Measurements from ENCODE around the gene ANP32E. TPM values are rescaled to one million over a fixed set of nuclear protein-coding genes. Genes with fewer than 3 reads are reported as not detected.

The ANP32E gene
- total and polyA plus RNA-seq, 2 experiments from 2014 or later, result 20.0 to 26.1 TPM

DNA sequence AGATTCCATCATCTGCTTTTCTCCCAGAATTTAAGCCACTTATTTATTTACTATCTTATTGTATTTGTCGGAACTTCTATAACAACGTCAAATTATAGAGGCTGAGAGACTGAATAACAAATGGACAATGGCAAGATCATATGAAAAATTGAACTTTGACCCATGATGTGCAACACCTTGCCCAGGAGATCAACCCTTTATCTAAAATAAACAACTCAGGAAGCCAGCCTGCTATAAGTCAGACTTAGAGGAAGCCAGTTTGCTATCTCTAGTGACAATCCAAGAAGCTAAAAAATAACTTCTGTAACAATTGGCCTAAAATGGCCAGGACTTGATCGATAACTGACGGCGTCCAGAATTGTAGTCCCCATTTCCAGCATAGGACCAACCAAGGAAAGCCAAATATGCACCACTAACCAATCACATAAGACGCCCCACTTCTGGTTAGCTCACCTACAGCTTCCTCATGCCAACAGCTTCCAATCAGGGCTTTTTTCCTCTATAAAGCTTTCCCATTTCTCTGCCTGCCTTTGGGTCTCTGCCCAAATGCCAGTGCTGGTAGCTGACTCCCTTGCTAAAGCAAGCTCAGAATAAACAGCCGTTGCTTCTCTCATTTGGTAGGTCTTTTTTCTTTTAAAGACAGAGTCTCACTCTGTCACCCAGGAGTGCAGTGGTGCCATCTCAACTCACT is 28.5 kb downstream of the ANP32E start:
- H3K27me3 ChIP-seq, result no peaks in the 10 kb centered on the region
- 67% methylated on average over 7 of the region's 7 CpGs for WGBS (ENCODE audit: low lambda C conversion rate, missing lambda C conversion rate)
- peak overlapping the region; percentile 57 for H3K4me2 ChIP-seq
- H3K9me3 ChIP-seq (ENCODE audit: low read depth), result no peaks in the 10 kb centered on the region
- peak; percentile 19 for DNase-seq (ENCODE audit: low spot score)
- peak overlapping the region; percentile 40 for H3K27ac ChIP-seq
- H3K4me1 ChIP-seq (ENCODE audit: insufficient read depth), result no peaks in the 10 kb centered on the region
- H2AFZ ChIP-seq, result peak overlapping the region; percentile 39
- H3K4me3 ChIP-seq, result no peak overlapping the region
- no peaks in the 10 kb centered on the region for H4K20me1 ChIP-seq (ENCODE audit: insufficient read depth, poor library complexity, severe bottlenecking)
- no peaks in the 10 kb centered on the region for H3K79me2 ChIP-seq
- no peak for TF ChIP-seq EZH2phosphoT487 (IDR thresholded peaks at IDR 0.05; ENCODE audit: low read depth, severe bottlenecking, unreplicated experiment)
- TF ChIP-seq EZH2 (IDR thresholded peaks at IDR 0.05; ENCODE audit: borderline replicate concordance), result no peak
- no peak for TF ChIP-seq CTCF (IDR thresholded peaks at IDR 0.05; ENCODE audit: poor library complexity)
- no peaks in the 10 kb centered on the region for H3K36me3 ChIP-seq (replicated peaks; ENCODE audit: insufficient read depth, low read depth)
- no peaks in the 10 kb centered on the region for H3K9me2 ChIP-seq (replicated peaks; ENCODE audit: insufficient read depth)

- no peaks in the 10 kb centered on the region for H3K4me1 ChIP-seq (ENCODE audit: insufficient read depth)
- 86% methylated on average over 1 of the region's 1 CpG for WGBS (ENCODE audit: low lambda C conversion rate, missing lambda C conversion rate)
- no peaks in the 10 kb centered on the region for H3K79me2 ChIP-seq
- H3K27ac ChIP-seq, result no peak overlapping the region
- H3K4me2 ChIP-seq, result no peak overlapping the region
- TF ChIP-seq EZH2 (IDR thresholded peaks at IDR 0.05; ENCODE audit: borderline replicate concordance), result no peak
- no peak for TF ChIP-seq EZH2phosphoT487 (IDR thresholded peaks at IDR 0.05; ENCODE audit: low read depth, severe bottlenecking, unreplicated experiment)
- no peak for TF ChIP-seq CTCF (IDR thresholded peaks at IDR 0.05; ENCODE audit: poor library complexity)
- H3K9me3 ChIP-seq (ENCODE audit: low read depth), result no peaks in the 10 kb centered on the region
- no peaks in the 10 kb centered on the region for H4K20me1 ChIP-seq (ENCODE audit: insufficient read depth, poor library complexity, severe bottlenecking)
- no peaks in the 10 kb centered on the region for H3K27me3 ChIP-seq
- no peaks in the 10 kb centered on the region for H3K9me2 ChIP-seq (replicated peaks; ENCODE audit: insufficient read depth)
- no peak for DNase-seq (ENCODE audit: low spot score)
- no peaks in the 10 kb centered on the region for H3K36me3 ChIP-seq (replicated peaks; ENCODE audit: insufficient read depth, low read depth)
- H3K4me3 ChIP-seq, result no peak overlapping the region
- H2AFZ ChIP-seq, result no peak overlapping the region
Observed at GRCh38 chr1:150196417-150196816, 39.5 kb downstream of the ANP32E start.

DNA sequence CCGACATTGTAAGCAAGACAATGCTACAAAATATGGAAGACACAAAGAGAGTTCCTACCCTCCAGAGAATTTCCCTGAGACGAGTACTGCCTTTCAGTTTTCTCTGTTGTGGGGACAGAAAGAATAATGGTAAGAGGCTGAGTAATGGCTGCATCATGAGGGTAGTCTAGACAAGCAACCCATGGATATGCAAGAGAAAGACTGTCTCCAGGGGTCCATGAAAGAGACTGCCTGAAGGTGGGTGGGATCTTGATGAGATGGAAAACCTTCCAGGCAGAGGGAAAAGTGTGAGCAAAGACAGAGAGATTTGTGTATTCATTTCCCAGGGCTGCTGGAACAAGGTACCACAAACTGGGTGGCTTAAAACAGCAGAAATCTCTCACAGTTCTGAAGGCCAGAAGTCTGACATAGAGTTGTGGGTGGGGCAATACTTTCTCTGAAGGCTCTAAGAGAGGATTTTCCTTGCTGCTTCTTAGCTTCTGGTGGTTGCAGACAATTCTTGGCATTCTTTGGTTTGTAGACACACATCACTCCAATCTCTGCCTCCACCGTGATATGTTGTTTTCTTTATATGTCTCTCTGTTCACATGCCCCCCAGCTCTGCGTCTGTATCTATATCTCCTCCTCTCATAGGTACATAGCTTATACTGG is 41.4 kb downstream of the ANP32E start:
- Histone ChIP-seq H3K9me2 (replicated peaks; ENCODE audit: insufficient read depth) (no peaks in the 10 kb centered on the region), H2AFZ (no peak overlapping the region), H3K27ac (peak overlapping the region; percentile 27), H3K9me3 (ENCODE audit: low read depth) (no peaks in the 10 kb centered on the region), H3K36me3 (replicated peaks; ENCODE audit: insufficient read depth, low read depth) (no peaks in the 10 kb centered on the region), H3K79me2 (no peaks in the 10 kb centered on the region), H3K4me2 (no peak overlapping the region), H3K4me3 (no peak overlapping the region), H3K27me3 (no peaks in the 10 kb centered on the region), H3K4me1 (ENCODE audit: insufficient read depth) (no peaks in the 10 kb centered on the region), H4K20me1 (ENCODE audit: insufficient read depth, poor library complexity, severe bottlenecking) (no peaks in the 10 kb centered on the region)
- peak; percentile 26 for DNase-seq (ENCODE audit: low spot score)
- no peak for TF ChIP-seq EZH2 (IDR thresholded peaks at IDR 0.05; ENCODE audit: borderline replicate concordance)
- 81% methylated on average over 4 of the region's 4 CpGs for WGBS (ENCODE audit: low lambda C conversion rate, missing lambda C conversion rate)

DNA sequence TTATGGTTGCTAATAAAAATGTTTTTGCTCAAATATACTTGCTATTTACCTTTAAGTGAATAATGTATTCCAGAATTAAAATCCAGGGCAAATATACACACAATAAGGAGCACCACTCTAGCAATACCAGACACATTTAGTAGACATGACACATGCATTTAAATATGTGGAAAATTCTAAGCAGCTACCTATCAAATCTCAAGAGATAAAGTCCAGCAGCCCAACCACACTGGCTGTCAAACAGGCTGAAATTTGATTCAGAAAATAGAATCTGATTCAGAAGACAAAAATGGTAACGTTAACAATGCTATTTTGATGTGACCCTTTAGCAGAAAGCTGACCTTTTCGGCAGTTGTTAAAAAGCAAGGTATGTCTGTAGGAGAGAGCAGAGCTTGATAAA is 43.9 kb downstream of the ANP32E start:
- Histone ChIP-seq H2AFZ (no peak overlapping the region), H3K27me3 (no peaks in the 10 kb centered on the region), H3K9me2 (replicated peaks; ENCODE audit: insufficient read depth) (no peaks in the 10 kb centered on the region), H3K4me1 (ENCODE audit: insufficient read depth) (no peaks in the 10 kb centered on the region), H3K36me3 (replicated peaks; ENCODE audit: insufficient read depth, low read depth) (no peaks in the 10 kb centered on the region), H3K4me3 (no peak overlapping the region), H3K79me2 (no peaks in the 10 kb centered on the region), H3K27ac (no peak overlapping the region), H4K20me1 (ENCODE audit: insufficient read depth, poor library complexity, severe bottlenecking) (no peaks in the 10 kb centered on the region), H3K4me2 (no peak overlapping the region), H3K9me3 (ENCODE audit: low read depth) (no peaks in the 10 kb centered on the region)
- DNase-seq (ENCODE audit: low spot score), result peak; percentile 27
- no peak for TF ChIP-seq CTCF (IDR thresholded peaks at IDR 0.05; ENCODE audit: poor library complexity)
- TF ChIP-seq EZH2phosphoT487 (IDR thresholded peaks at IDR 0.05; ENCODE audit: low read depth, severe bottlenecking, unreplicated experiment), result no peak
- no peak for TF ChIP-seq EZH2 (IDR thresholded peaks at IDR 0.05; ENCODE audit: borderline replicate concordance)
- 72% methylated on average over 2 of the region's 2 CpGs for WGBS (ENCODE audit: low lambda C conversion rate, missing lambda C conversion rate)

Measured in hepatocyte (in vitro differentiated cells).